HG03196 (cell line): ENCODE data around the gene NUP205.

Source experiments
- ATAC-seq: cut with Tn5 transposase; IDR thresholded peaks from one replicate; pipeline ENCODE4 v1.9.1; 2021; ENCODE audit not compliant: unreplicated experiment

The NUP205 gene

GRCh38 chr7:135557455-135558336 is at the start of gene NUP205:
Gene NUP205 (plus strand): TSS chr7:135557917. CDS start chr7:135557945, 28 bp downstream.
- ATAC-seq = peak; percentile 68

GRCh38 chr7:135508883-135509588 is 48.7 kb upstream of the NUP205 start:
- no peak for ATAC-seq

DNA sequence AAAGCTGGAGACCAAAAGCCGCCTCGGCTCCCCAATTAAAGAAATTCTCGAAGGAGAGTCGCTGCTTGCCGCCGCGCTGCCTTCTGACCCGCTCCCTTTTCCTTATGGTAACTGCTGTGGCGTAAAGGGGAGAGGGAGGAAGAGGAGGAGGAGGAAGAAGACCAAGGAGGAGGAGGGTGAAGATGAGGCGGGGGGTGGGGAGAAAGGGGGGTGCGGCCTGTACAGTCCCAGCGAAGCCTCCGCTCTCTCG is 48.2 kb upstream of the NUP205 start:
- no peak for ATAC-seq

DNA sequence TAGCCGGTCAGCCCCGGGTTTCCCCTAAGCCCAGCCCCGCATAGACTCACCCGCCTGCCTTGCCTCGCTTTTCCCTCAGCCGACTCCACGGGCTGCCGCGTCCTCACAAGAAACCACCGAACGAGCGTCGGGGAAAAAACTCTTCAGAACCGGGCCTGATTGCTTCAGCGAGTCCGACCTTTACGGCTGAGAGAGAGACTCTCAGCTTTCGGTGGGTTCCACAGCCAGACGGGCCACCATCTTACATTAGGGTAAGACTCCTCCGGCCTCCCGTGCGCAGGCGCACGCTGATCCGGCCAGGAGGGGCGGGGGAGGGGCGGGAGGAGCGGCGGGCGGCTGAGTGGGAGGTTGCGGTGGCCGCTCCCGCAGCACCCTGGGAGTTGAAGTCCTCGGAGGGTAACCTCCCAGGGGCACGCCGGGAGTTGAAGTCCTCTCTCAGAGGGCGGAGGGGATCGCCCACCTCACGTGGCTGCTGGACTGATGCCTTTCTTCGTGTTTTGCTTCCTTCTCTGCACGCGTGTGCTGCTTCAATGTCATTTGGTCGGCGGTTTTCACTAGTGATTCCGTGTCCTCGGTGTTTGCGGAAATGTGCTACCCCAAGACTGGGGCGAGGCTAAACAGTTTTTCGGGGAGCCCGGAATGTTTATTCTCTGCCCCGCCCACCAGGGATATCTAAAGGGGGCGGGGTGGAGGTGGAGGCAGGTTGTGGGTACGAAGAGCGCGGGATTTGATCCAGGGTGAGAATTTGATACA is 47.7 kb upstream of the NUP205 start, which contains the start of gene CNOT4:
CNOT4 (minus strand) TSS at position 264 of the 753 bp plus-strand sequence. CDS start 71,771 bp downstream, outside the sequence.
- ATAC-seq = peak; percentile 96

GRCh38 chr7:135510592-135511183 is 47.0 kb upstream of the NUP205 start:
- no peak for ATAC-seq

DNA sequence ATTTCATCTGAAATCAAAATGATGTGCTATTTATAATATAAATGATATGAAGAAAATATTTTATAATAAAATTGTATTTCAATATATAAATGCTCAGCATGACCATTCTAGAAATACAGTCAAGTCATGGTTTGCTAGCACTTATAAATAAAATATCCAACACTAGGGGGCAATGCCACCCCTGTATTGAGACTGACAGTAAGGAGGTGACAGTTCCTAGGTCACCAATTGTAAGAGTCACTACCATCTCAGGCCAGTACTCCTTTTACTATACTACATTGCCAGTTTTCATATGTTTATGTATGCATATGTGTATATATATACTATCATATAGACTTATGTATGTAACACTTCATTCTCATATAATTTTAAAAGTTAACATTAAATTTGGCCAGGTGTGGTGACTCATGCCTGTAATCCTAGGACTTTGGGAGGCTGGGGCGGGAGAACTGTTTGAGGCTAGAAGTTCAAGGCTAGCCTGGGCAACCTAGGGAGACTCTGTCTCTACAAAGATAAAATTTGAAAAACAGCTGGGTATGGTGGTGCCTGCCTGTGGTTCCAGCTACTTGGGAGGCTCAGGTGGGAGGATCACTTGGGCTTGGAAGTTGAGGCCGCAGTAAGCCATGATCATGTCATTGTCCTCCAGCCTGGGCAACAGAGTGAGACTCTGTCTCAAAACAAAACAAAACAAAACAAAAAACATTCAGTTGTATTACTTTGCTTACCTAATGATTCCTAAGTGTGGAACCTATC is 45.4 kb upstream of the NUP205 start:
- ATAC-seq = peak; percentile 33

GRCh38 chr7:135514856-135515255 is 42.9 kb upstream of the NUP205 start:
- ATAC-seq = no peak

GRCh38 chr7:135517060-135517459 is 40.7 kb upstream of the NUP205 start:
- ATAC-seq = no peak

DNA sequence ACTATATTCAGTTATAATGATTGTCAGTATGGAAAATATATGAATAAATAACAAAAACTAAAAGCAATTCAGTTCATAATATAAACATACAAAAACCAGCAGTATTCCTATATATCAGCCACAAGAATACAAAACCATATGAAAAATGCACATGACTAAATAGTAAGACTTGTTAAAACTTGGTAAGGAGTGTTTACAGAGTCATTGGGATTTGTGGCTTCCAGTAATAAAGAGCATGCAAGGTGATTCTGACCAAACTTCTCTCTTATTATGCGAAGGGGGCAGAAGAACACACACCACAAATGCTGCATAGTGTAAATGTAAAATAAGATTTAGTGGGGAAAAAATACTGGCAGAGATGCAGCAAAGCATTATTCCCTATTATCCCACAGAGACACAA is 39.0 kb upstream of the NUP205 start:
- no peak for ATAC-seq

- ATAC-seq = no peak
These were observed 38.5 kb upstream of the NUP205 start for GRCh38 chr7:135519233-135519688.

DNA sequence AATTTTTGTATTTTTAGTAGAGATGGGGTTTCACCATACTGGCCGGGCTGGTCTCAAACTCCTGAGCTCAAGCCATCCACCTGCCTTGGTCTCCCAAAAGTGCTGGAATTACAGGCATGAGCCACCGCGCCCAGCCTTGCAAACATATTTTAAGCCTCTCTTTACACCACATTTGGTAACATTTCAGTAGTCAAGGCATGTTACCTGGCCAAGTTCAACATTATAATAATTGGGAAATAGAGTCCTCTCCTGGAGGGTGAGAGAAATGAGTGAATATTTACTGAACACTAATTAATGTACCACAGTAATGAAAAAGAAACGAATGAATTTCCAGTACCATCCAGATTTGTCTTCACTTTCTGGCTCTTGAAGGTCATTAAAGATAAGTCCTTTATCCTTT is 37.8 kb upstream of the NUP205 start:
- ATAC-seq = no peak

DNA sequence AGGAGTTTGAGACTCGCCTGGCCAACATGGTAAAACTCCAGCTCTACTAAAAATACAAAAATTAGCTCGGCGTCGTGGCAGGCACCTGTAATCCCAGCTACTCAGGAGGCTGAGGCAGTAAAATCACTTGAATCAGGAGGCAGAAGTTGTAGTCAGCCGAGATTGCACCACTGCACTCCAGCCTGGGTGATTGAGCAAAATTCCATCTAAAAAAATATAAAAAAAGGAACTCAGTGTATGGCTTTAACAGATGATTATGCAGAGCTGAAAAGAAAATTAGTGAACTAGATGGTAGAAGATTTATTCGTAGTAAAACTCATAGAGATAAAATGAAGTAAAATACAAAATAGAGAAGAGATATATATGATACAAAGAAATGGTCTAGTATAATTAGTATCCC is 35.2 kb upstream of the NUP205 start:
- ATAC-seq = no peak

DNA sequence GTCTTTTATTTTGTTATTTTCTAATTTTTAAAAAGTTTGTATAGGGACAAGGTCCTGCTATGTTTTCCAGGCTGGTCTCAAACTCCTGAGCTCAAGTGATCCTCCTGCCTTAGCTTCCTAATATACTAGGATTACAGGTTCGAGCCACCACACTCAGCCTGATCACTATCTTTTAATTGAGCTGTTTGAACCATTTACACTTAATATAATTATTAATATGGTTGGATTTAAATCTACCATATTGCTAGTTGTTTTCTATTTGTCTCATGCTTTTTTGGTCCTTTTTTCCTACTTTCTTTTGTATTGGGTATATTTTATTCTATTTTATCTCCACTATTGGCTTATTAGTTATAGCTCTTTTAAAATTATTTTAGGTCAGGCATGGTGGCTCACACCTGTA is 34.6 kb upstream of the NUP205 start:
- no peak for ATAC-seq

DNA sequence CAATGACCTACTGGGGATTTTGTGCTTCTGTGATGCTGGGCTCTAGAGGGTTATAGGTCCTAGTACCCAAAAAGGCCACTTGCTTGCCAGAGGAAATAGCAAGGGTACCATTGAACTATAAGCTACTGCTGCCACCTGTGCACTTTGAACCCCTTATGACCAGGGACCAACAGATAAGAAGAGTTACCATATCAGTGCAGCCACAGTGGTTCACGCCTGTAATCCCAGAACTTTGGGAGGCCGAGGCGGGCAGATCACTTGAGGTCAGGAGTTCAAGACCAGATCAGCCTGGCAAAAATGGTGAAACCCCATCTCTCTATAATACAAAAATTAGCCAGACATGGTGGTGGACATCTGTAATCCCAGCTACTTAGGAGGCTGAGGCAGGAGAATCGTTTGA is 32.3 kb upstream of the NUP205 start:
- ATAC-seq = no peak

DNA sequence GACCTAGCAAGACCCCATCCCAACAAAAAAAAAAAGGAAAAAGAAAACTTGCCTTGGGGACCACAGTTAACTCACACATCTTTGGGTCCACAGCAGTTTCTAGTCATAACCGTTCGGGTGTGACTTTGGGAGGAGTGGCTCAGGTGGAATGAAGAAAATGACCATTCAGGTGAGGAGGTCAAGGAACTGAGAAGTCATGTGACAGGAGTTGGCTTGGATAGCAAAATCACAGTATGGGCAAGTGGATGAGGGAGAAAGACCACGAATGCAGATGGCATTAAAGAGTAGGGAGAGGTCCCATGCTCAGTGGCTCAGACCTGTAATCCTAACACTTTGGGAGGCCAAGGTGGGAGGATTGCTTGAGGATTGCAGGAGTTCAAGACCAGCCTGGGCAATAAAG is 30.7 kb upstream of the NUP205 start:
- no peak for ATAC-seq

DNA sequence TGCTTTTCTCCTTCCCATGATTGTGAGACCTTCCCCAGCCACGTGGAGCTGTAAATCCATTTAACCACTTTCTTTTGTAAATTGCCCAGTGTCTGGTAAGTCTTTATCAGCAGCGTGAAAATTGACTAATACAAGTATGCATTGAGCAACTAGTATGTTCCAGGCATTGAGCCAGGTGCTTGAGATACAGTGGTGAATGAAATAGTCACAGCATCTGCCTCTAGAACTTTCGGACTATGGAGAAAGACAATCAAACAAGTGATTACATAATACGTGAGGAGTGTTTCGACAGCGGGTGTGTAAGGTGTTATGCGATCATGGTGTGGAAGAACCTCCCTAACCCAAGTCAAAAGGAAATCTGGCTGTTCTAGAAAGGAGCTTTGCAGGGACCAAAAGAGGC is 21.6 kb upstream of the NUP205 start:
- ATAC-seq = no peak

- ATAC-seq = no peak
These were observed 20.3 kb upstream of the NUP205 start for GRCh38 chr7:135537453-135537852.

- no peak for ATAC-seq
These were observed 19.8 kb upstream of the NUP205 start for GRCh38 chr7:135537905-135538304.

- no peak for ATAC-seq
These were observed 19.3 kb upstream of the NUP205 start for GRCh38 chr7:135538376-135538775.

GRCh38 chr7:135539629-135540028 is 18.1 kb upstream of the NUP205 start:
- ATAC-seq = no peak

DNA sequence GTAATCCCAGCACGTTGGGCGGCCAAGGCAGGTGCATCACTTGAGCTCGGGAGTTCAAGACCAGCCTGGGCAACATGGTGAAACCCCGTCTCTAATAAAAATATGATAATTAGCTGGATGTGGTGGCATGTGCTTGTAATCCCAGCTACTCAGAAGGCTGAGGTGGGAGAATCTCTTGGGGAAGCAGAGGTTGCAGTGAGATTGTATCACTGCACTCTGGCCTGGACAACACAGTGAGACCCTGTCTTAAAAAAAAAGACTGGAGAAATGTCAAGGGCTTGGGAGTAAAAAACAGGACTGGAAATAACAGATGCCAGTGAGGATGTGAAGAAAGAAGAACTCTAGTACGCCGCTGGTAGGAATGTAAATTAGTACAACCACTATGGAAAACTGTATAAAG is 16.7 kb upstream of the NUP205 start:
- no peak for ATAC-seq
